SK-N-SH treated with all-trans-retinoic acid at 6 μM for 48 hours (cell line): ENCODE measurements around the gene DUS4L.

Experiments
- BACH2 ChIP-seq: fragments of 250-450 bp; sonication (Bioruptor Pico); IDR thresholded peaks from 2 replicates; pipeline ENCODE4 v1.9.0; 2021; ENCODE audit warnings: mild to moderate bottlenecking, borderline replicate concordance
- OSR1 ChIP-seq: fragments of 250-450 bp; sonication (Bioruptor Pico); IDR thresholded peaks from 2 replicates; pipeline ENCODE4 v1.8.0; 2022; ENCODE audit warnings: moderate library complexity, mild to moderate bottlenecking, inconsistent platforms
- RARB ChIP-seq: fragments of 250-450 bp; sonication (Bioruptor Pico); IDR thresholded peaks from 2 replicates; pipeline ENCODE4 v1.8.0; 2021; ENCODE audit warnings: mild to moderate bottlenecking, moderate library complexity
- SNAI2 ChIP-seq: fragments of 250-450 bp; sonication (Bioruptor Pico); IDR thresholded peaks from 2 replicates; pipeline ENCODE4 v1.5.0; 2020; ENCODE audit warnings: mild to moderate bottlenecking, moderate library complexity
- TCF4 ChIP-seq: fragments of 250-450 bp; sonication (Bioruptor Pico); IDR thresholded peaks from 2 replicates; pipeline ENCODE4 v1.8.0; 2021; ENCODE audit warnings: mild to moderate bottlenecking, moderate library complexity, borderline replicate concordance
- ZC3H10 ChIP-seq: fragments of 250-450 bp; sonication (Bioruptor Pico); IDR thresholded peaks from 2 replicates; pipeline ENCODE4 v1.5.1; 2021; ENCODE audit warnings: mild to moderate bottlenecking, moderate library complexity
- ZNF565 ChIP-seq: fragments of 450-650 bp; formaldehyde crosslinking; conservative IDR thresholded peaks from 2 replicates; pipeline ENCODE4 v1.5.0; 2020; ENCODE audit warnings: low read depth, mild to moderate bottlenecking, moderate library complexity
- ZNF70 ChIP-seq: fragments of 450-650 bp; formaldehyde crosslinking; IDR thresholded peaks from 2 replicates; pipeline ENCODE4 v1.5.0; 2020; ENCODE audit warnings: mild to moderate bottlenecking, moderate library complexity
- TF ChIP-seq, protein P1 (sequence below): fragments of 250-450 bp; sonication (Bioruptor Pico); IDR thresholded peaks from 2 replicates; pipeline ENCODE4 v1.5.1; 2020; ENCODE audit warnings: low read depth, mild to moderate bottlenecking, moderate library complexity
- TF ChIP-seq, protein P2 (sequence below): fragments of 250-450 bp; sonication (Bioruptor Pico); IDR thresholded peaks from 2 replicates; pipeline ENCODE4 v1.8.0; 2020; ENCODE audit warnings: mild to moderate bottlenecking, moderate library complexity, borderline replicate concordance
- TF ChIP-seq, protein P3 (sequence below): fragments of 250-450 bp; sonication (Bioruptor Pico); IDR thresholded peaks from 2 replicates; pipeline ENCODE4 v1.5.1; 2021; ENCODE audit warnings: mild to moderate bottlenecking, moderate library complexity
- TF ChIP-seq, protein P4 (sequence below): fragments of 250-450 bp; sonication (Bioruptor Pico); IDR thresholded peaks from 2 replicates; pipeline ENCODE4 v1.5.0; 2020; ENCODE audit warnings: mild to moderate bottlenecking, moderate library complexity

DNA sequence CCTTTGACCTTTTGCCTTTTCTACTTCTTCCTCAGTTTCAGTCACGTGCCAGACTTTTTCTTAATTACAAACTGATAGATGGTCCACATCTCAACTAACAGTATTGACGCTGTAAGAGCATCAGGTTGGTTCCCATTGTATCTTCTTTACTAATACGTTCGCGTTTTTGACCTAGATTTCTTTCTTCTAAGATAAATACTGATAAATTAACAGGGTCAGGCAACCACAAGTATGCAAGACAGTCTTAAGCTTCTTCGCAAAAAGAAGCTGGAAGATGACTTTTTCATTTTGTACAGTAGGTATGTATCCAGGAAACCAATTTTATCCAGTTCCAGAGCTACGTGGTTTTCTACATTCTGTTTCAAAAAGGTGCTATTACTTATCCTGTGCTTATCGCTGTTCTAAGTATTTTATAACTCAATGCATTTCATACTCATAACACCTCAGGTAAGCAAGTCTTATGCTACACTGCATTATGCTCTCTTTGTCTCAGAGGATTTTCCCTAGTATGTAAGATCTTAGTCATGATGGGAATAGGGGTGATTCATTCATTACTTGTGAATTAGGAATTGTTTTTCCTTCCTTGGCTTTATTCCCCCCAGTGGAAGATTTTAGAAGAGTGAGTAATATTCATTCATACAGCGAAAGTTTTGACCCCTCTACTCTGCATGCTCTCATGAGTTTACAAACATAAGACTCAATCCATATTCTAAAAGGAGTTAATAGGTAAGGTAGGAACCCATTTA, 955 bp downstream of the DUS4L start:
- TF ChIP-seq, protein P1, sequence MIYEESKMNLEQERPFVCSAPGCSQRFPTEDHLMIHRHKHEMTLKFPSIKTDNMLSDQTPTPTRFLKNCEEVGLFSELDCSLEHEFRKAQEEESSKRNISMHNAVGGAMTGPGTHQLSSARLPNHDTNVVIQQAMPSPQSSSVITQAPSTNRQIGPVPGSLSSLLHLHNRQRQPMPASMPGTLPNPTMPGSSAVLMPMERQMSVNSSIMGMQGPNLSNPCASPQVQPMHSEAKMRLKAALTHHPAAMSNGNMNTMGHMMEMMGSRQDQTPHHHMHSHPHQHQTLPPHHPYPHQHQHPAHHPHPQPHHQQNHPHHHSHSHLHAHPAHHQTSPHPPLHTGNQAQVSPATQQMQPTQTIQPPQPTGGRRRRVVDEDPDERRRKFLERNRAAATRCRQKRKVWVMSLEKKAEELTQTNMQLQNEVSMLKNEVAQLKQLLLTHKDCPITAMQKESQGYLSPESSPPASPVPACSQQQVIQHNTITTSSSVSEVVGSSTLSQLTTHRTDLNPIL (CRISPR knock-in tag), result no peak
- no peak for TF ChIP-seq SNAI2 (CRISPR knock-in tag)
- TF ChIP-seq RARB, result no peak
- TF ChIP-seq BACH2, result no peak
- TF ChIP-seq ZNF565 (CRISPR knock-in tag), result no peak
- no peak for TF ChIP-seq TCF4 (CRISPR knock-in tag)
- TF ChIP-seq, protein P2, sequence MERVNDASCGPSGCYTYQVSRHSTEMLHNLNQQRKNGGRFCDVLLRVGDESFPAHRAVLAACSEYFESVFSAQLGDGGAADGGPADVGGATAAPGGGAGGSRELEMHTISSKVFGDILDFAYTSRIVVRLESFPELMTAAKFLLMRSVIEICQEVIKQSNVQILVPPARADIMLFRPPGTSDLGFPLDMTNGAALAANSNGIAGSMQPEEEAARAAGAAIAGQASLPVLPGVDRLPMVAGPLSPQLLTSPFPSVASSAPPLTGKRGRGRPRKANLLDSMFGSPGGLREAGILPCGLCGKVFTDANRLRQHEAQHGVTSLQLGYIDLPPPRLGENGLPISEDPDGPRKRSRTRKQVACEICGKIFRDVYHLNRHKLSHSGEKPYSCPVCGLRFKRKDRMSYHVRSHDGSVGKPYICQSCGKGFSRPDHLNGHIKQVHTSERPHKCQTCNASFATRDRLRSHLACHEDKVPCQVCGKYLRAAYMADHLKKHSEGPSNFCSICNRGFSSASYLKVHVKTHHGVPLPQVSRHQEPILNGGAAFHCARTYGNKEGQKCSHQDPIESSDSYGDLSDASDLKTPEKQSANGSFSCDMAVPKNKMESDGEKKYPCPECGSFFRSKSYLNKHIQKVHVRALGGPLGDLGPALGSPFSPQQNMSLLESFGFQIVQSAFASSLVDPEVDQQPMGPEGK (CRISPR knock-in tag), result 0 out of 2 replicates have a peak, but pooled peaks have one; percentile 45
- TF ChIP-seq OSR1, result no peak
- TF ChIP-seq, protein P3, sequence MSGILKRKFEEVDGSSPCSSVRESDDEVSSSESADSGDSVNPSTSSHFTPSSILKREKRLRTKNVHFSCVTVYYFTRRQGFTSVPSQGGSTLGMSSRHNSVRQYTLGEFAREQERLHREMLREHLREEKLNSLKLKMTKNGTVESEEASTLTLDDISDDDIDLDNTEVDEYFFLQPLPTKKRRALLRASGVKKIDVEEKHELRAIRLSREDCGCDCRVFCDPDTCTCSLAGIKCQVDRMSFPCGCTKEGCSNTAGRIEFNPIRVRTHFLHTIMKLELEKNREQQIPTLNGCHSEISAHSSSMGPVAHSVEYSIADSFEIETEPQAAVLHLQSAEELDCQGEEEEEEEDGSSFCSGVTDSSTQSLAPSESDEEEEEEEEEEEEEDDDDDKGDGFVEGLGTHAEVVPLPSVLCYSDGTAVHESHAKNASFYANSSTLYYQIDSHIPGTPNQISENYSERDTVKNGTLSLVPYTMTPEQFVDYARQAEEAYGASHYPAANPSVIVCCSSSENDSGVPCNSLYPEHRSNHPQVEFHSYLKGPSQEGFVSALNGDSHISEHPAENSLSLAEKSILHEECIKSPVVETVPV, result no peak
- TF ChIP-seq, protein P4, sequence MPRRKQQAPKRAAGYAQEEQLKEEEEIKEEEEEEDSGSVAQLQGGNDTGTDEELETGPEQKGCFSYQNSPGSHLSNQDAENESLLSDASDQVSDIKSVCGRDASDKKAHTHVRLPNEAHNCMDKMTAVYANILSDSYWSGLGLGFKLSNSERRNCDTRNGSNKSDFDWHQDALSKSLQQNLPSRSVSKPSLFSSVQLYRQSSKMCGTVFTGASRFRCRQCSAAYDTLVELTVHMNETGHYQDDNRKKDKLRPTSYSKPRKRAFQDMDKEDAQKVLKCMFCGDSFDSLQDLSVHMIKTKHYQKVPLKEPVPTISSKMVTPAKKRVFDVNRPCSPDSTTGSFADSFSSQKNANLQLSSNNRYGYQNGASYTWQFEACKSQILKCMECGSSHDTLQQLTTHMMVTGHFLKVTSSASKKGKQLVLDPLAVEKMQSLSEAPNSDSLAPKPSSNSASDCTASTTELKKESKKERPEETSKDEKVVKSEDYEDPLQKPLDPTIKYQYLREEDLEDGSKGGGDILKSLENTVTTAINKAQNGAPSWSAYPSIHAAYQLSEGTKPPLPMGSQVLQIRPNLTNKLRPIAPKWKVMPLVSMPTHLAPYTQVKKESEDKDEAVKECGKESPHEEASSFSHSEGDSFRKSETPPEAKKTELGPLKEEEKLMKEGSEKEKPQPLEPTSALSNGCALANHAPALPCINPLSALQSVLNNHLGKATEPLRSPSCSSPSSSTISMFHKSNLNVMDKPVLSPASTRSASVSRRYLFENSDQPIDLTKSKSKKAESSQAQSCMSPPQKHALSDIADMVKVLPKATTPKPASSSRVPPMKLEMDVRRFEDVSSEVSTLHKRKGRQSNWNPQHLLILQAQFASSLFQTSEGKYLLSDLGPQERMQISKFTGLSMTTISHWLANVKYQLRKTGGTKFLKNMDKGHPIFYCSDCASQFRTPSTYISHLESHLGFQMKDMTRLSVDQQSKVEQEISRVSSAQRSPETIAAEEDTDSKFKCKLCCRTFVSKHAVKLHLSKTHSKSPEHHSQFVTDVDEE, result no peak
- TF ChIP-seq ZC3H10 (CRISPR knock-in tag), result no peak
- TF ChIP-seq ZNF70, result no peak
